Pancreas (tissue), 10 donors: Measurements from ENCODE around the gene TIMM17A. TPM values are rescaled to one million over a fixed set of nuclear protein-coding genes. Genes with fewer than 3 reads are reported as not detected.
A peak's percentile ranks its signal among the peaks of the same experiment; 100 is the strongest.
"Not testable (repeated sequence)": the region's sequence is repeated elsewhere in the genome, so short reads cannot be mapped to it uniquely, and the experiment has no call there.

Experiments
- ATAC-seq, 4 donors: fragments of 200-7000 bp; cut with Tn5 transposase; one replicate each; pipeline versions ENCODE4 v1.8.0 to v1.9.1; 2020; ENCODE audit warnings: mild to moderate bottlenecking in 4 of 4, moderate library complexity in 4 of 4
- DNase-seq, 6 donors: peaks; one replicate each; pipeline ENCODE4 v3.0.0-alpha.2; 2020
- FAIRE-seq: peaks from 2 replicates; lab custom pipeline; 2012; peaks lifted over from hg19 to GRCh38; lab: Jason Lieb, UNC
- H3K27ac ChIP-seq, 4 donors: fragments of 200-600 bp; sonication (generic); 1 replicate in 3 of 4; 2 replicates in 1 of 4; pipeline versions ENCODE4 v1.5.0 to v1.8.0; 2020
- H3K27me3 ChIP-seq, 4 donors: fragments of 200-600 bp; one replicate each; pipeline ENCODE4 v1.8.0; 2021
- H3K36me3 ChIP-seq, 3 donors: fragments of 200-600 bp; sonication (generic) in 1 of 3; one replicate each; pipeline versions ENCODE4 v1.5.0 to v1.8.0; 2020 to 2021
- H3K4me1 ChIP-seq, 3 donors: fragments of 200-600 bp; one replicate each; pipeline ENCODE4 v1.8.0; 2021
- H3K4me3 ChIP-seq, 4 donors: fragments of 200-600 bp; sonication (generic) in 2 of 4; one replicate each; pipeline versions ENCODE4 v1.5.0 to v1.8.0; 2020 to 2021
- H3K9me3 ChIP-seq, 4 donors: fragments of 200-600 bp; one replicate each; pipeline ENCODE4 v1.8.0; 2021
- WGBS, 2 donors: extraction: QIAGEN DNeasy Blood & Tissue Kit; methylation state at CpG; one replicate each; pipeline ENCODE4 v1.1.7; 2013; 5-methylcytosine and 5-hydroxymethylcytosine counted together
- intact Hi-C, 3 donors: fragments of 100-400 bp; cut with DNase I; formaldehyde crosslinking; loops; one replicate each; pipeline versions ENCODE4 v1.11.1 to v1.14.2; 2022
- polyA plus RNA-seq, 2 donors: library from polyadenylated mRNA; stranded (reverse); fragments of 200-250 nt; gene quantifications; one replicate each; pipeline ENCODE4 v1.2.3, GENCODE V29; 2013
- total RNA-seq, 6 donors: library from RNA; stranded (reverse); fragmentation: NEBNext Ultra II Directional in 4 of 6; extraction: Animal tissue kit (Norgen Biotek cat#: 25700) in 4 of 6; gene quantifications; one replicate each; pipeline versions ENCODE4 v1.2.1 to v1.2.4, GENCODE V29; 2021 to 2023
- TF ChIP-seq, protein P1 (sequence below), 4 donors: fragments of 200-600 bp; sonication (generic) in 3 of 4; IDR thresholded peaks; one replicate each; pipeline versions ENCODE4 v1.5.0 to v1.8.0; 2021; ENCODE audit warnings: antibody characterized with exemption in 4 of 4
- donor health status: healthy with polysubstance abuse.
- donor health status: DM: no; HTN: no; CAD: no; lungs with moderate emphysema.
- donor health status: DM: no; HTN: no; CAD: no.
- donor health status: control.
- donor health status: control.
- donor health status: Bipolar disorder and iron deficiency.
- donor health status: DM: yes; HTN: yes; CAD: no.
- donor health status: DM: no; HTN: no; CAD: no.
- donor health status: DM: no; HTN: no; CAD: no.
- donor health status: DM: yes; HTN: yes; CAD: no.

Gene TIMM17A
- total and polyA plus RNA-seq, 8 donors = 7.9 to 28.2 (median 17.5) TPM

DNA sequence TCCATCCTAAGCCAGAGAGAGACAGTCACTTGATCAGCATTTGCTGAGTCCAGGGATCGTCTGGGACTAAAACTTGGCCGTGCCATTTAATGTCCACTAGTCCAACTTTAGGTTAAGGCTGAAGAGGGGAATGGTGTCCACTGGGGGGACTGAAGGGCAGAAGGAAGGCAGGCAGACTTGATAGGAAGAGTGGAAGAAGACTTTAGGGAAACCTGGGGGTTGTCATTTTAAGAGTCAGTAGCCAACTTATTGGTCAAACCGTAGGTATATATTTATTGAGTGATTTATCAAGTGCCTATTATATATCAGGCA is 7.7 kb upstream of the TIMM17A start:
- H3K4me1 ChIP-seq = no peaks in the 10 kb centered on the region
- no peak overlapping the region for H3K27ac ChIP-seq
- 34 to 46% methylated on average over 3 of the region's 3 CpGs for WGBS, 2 donors
- H3K9me3 ChIP-seq = no peaks in the 10 kb centered on the region
- ATAC-seq (no peak), DNase-seq (no peak), FAIRE-seq (no peak)
- intact Hi-C loops = no loop called here
- peaks cover 0 to 4% (median 0%) of the 10 kb centered on the region in 4 donors for H3K27me3 ChIP-seq
- no peak overlapping the region for H3K4me3 ChIP-seq
- H3K36me3 ChIP-seq = no peaks in the 10 kb centered on the region
- TF ChIP-seq, protein P1, sequence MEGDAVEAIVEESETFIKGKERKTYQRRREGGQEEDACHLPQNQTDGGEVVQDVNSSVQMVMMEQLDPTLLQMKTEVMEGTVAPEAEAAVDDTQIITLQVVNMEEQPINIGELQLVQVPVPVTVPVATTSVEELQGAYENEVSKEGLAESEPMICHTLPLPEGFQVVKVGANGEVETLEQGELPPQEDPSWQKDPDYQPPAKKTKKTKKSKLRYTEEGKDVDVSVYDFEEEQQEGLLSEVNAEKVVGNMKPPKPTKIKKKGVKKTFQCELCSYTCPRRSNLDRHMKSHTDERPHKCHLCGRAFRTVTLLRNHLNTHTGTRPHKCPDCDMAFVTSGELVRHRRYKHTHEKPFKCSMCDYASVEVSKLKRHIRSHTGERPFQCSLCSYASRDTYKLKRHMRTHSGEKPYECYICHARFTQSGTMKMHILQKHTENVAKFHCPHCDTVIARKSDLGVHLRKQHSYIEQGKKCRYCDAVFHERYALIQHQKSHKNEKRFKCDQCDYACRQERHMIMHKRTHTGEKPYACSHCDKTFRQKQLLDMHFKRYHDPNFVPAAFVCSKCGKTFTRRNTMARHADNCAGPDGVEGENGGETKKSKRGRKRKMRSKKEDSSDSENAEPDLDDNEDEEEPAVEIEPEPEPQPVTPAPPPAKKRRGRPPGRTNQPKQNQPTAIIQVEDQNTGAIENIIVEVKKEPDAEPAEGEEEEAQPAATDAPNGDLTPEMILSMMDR (IDR thresholded peaks at IDR 0.05) = no peak

DNA sequence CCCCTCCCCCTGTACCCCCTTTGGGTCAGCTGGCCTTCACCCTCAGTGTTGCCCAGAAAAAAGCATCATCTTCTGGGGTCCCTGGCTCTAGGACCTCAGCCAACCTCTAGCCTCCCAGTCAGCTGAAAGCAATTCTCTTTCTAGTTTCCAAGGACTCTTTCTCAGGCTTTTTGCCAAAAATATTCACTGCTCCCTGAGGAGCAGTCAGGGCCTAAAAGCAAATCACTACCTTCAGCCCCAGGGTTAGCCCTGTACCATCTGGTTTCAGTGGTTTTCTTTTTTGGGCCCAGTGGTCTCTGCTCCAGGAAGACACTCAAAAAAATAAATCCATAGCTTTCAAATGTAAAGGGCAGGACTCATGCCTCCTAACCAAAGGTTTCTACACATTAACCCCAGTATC is 5.8 kb upstream of the TIMM17A start:
- ATAC-seq (no peak), DNase-seq (no peak), FAIRE-seq (no peak)
- Histone ChIP-seq H3K9me3 (no peaks in the 10 kb centered on the region), H3K27ac (no peak overlapping the region), H3K36me3 (no peaks in the 10 kb centered on the region), H3K4me1 (no peaks in the 10 kb centered on the region), H3K27me3 (no peaks in the 10 kb centered on the region), H3K4me3 (no peak overlapping the region)
- intact Hi-C loops = no loop called here
- TF ChIP-seq, protein P1 (IDR thresholded peaks at IDR 0.05) = no peak

DNA sequence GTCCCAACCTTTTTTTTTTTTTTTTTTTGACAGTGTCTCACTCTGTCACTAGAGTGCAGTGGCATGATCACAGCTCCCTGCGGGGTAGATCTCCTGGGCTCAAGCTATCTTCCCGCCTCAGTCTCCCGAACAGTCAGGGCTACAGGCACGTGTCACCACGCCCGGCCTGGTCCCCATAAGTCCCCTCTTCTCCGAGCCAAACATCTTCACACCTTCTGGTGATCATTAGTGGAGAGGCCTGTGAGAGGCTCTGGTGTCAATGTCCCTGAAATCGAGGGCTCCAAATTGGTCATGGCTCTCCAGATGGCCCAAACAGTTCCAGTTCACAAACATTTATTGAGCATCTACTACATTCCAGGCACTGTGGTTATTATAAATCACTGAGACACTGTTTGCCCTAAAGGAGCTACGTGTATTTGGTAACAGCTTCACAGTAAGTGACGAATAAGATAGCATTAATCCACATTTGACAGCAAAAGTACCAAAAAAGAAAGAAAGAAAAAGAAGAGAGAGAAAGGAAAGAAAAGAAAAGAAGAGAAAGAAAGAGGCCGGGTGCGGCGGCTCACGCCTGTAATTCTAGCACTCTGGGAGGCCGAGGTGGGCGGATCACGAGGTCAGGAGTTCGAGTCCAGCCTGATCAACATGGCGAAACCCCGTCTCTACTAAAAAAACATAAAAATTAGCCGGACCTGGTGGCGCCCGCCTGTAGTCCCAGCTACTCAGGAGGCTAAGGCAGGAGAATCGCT is 867 bp upstream of the TIMM17A start:
- 57% methylated on average over 24 of the region's 24 CpGs for WGBS, 2 donors
- Histone ChIP-seq H3K36me3 (peaks cover 2 to 14% (median 10%) of the 10 kb centered on the region in 3 donors), H3K27ac (peak overlapping the region; percentile 66 to 90 (median 78)), H3K4me3 (peak overlapping the region; percentile 69 to 85 (median 78)), H3K4me1 (peaks cover 0 to 12% (median 11%) of the 10 kb centered on the region in 3 donors), H3K27me3 (no peaks in the 10 kb centered on the region), H3K9me3 (no peaks in the 10 kb centered on the region)
- ATAC-seq (peak; percentile 2 to 11 (median 8)), DNase-seq (no peak), FAIRE-seq (no peak)
- TF ChIP-seq, protein P1 (IDR thresholded peaks at IDR 0.05) = no peak
- intact Hi-C loops = no loop called here

DNA sequence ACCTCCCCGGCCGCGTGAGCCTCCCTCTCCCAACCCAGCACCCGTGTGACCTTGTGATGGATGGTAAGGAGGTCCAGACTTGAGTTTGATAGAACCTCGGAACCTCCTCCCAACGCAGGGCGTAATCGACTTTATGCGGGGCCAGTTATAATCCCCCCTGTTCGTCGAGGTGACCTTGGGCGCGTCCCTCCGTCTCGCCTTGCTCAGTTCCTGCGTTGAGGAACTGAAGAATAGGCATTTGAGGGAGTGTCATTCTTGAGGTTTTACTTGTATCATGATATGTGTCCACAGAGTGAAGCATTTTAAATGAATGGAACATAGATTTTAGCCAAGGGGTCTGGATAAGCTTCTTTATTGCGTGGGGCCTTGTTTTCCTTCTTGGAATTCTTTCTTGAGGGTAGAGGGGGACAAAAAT is 433 bp downstream of the TIMM17A start:
- peaks cover 2 to 18% (median 11%) of the 10 kb centered on the region in 3 donors for H3K36me3 ChIP-seq
- FAIRE-seq = no peak
- intact Hi-C loops = no loop called here
- peak; percentile 39 to 54 (median 50) for ATAC-seq
- TF ChIP-seq, protein P1 (IDR thresholded peaks at IDR 0.05) = no peak
- peak overlapping the region; percentile 46 to 90 (median 78) for H3K27ac ChIP-seq
- H3K27me3 ChIP-seq = no peaks in the 10 kb centered on the region
- H3K4me1 ChIP-seq = peaks cover 0 to 12% (median 11%) of the 10 kb centered on the region in 3 donors
- H3K4me3 ChIP-seq = peak overlapping the region; percentile 69 to 85 (median 78)
- no peaks in the 10 kb centered on the region for H3K9me3 ChIP-seq
- WGBS, 2 donors = 0% methylated on average over 17 of the region's 17 CpGs
- no peak for DNase-seq

DNA sequence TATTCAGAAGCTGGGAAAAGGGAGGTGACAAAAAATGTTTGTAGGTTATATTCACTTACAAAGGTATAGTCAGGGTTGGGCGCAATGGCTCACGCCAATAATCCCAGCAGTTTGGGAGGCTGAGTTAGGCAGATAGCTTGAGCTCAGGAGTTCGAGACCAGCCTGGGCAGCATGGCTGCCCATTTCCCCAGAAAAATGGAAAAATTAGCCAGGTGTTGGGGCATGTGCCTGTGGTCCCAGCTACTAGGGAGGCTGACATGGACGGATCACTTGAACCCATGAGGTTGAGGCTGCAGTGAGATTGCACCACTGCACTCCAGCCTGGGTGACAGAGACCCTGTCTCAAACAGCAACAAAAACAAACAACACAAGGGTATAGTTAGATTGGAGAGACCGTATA is 3.0 kb downstream of the TIMM17A start:
- WGBS, 2 donors = 81 to 91% methylated on average over 5 of the region's 5 CpGs
- Histone ChIP-seq H3K27me3 (no peaks in the 10 kb centered on the region), H3K4me1 (peaks cover 0 to 12% (median 11%) of the 10 kb centered on the region in 3 donors), H3K9me3 (no peaks in the 10 kb centered on the region), H3K36me3 (peaks cover 2 to 31% (median 21%) of the 10 kb centered on the region in 3 donors), H3K27ac (no peak overlapping the region), H3K4me3 (no peak overlapping the region)
- no peak for DNase-seq
- FAIRE-seq = no peak
- TF ChIP-seq, protein P1 (IDR thresholded peaks at IDR 0.05) = no peak
- intact Hi-C loops = no loop called here
- ATAC-seq = no peak

DNA sequence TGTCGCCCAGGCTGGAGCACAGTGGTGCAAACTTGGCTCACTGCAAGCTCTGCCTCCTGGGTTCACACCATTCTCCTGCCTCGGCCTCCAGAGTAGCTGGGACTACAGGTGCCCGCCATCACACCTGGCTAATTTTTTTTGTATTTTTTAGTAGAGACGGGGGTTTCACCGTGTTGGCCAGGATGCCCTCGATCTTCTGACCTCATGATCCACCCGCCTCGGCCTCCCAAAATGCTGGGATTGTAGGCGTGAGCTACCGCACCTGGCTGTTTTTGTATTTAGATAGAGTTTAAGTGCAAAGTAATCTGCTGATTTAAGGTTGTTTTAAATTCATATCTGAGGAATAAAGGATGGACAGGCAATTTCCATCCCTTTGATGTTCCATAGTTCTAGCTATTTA is 7.1 kb downstream of the TIMM17A start:
- H3K27ac ChIP-seq, H3K4me1 ChIP-seq, FAIRE-seq, H3K27me3 ChIP-seq, ATAC-seq, H3K4me3 ChIP-seq, intact Hi-C loops, DNase-seq, H3K9me3 ChIP-seq: not testable (repeated sequence)
- 88 to 94% methylated on average over 10 of the region's 10 CpGs for WGBS, 2 donors
- H3K36me3 ChIP-seq = peaks cover 2 to 52% (median 35%) of the 10 kb centered on the region in 3 donors
